B cell (primary cell): ENCODE results near the gene BACH2.

Experiments
- CTCF ChIP-seq: fragments of 200-600 bp; IDR thresholded peaks from one replicate; pipeline ENCODE4 v1.8.0; 2022; ENCODE audit warnings: antibody characterized with exemption, mild to moderate bottlenecking
- EZH2 ChIP-seq: IDR thresholded peaks from 2 replicates; pipeline ENCODE4 v1.6.1; 2012; ENCODE audit warnings: borderline replicate concordance, low read depth, mild to moderate bottlenecking, moderate library complexity, low read length; ENCODE audit not compliant: insufficient read depth, poor library complexity, severe bottlenecking

- TF ChIP-seq CTCF: no peak
- TF ChIP-seq EZH2: no peak
Observed at GRCh38 chr6:90088009-90088408, 208.6 kb downstream of the BACH2 start.
